SK-N-SH (cell line): ENCODE results near the gene JMJD7.

Source experiments
- CTCF ChIP-seq: fragments of 200-600 bp; sonication (generic); IDR thresholded peaks from 2 replicates; pipeline ENCODE4 v1.6.1; 2017; ENCODE audit warnings: antibody characterized with exemption, mild to moderate bottlenecking, moderate library complexity
- EP300 ChIP-seq, 2 experiments: IDR thresholded peaks; 2 replicates each; pipeline versions ENCODE4 v1.4.0 to v1.6.1; 2012; ENCODE audit warnings: borderline replicate concordance in 1 of 2, low read depth in 1 of 2, low read length in 1 of 2
- FOSL2 ChIP-seq: IDR thresholded peaks from 2 replicates; pipeline ENCODE4 v1.4.0; 2012; ENCODE audit warnings: low read depth, mild to moderate bottlenecking, moderate library complexity, borderline replicate concordance
- POLR2AphosphoS5 ChIP-seq: IDR thresholded peaks from 2 replicates; pipeline ENCODE4 v1.6.1; 2012; ENCODE audit warnings: low read depth, low read length
- RAD21 ChIP-seq: IDR thresholded peaks from 2 replicates; pipeline ENCODE4 v1.6.1; 2012; ENCODE audit warnings: mild to moderate bottlenecking, low read length
- REST ChIP-seq: IDR thresholded peaks from 2 replicates; pipeline ENCODE4 v1.6.1; 2012; ENCODE audit warnings: mild to moderate bottlenecking, low read depth, low read length, moderate library complexity

- TF ChIP-seq POLR2AphosphoS5 (no peak), CTCF (no peak), FOSL2 (no peak), RAD21 (no peak), REST (no peak), EP300 (IDR thresholded peaks at IDR 0.05; ENCODE audit: borderline replicate concordance in 1 of 2, low read depth in 1 of 2, low read length in 1 of 2) (no peak)
Observed at GRCh38 chr15:41780727-41781126, 47.2 kb upstream of the JMJD7 start.
